Measurements from ENCODE around the gene MFAP3L.
"Not testable (repeated sequence)": the region's sequence is repeated elsewhere in the genome, so short reads cannot be mapped to it uniquely, and the experiment has no call there.

MFAP3L gene

DNA sequence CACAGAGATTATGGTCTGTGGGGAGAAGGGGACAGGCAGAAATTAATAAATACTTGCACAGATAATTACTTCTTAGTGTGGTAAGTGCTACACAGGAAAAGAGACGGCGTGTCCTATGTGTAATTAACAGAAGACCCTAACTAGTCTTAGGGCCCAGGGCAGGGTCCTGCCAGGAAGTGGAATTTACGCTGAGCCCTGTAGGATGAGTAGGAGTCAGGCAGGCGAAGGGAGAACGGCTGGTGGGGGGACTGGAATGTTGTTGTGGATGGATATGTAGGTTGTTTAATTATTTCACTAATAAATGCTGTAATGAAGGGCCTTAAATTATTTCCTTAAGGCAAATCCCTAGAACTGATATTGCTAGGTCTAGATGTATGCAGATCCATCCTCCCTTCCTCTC, 26.7 kb upstream of the MFAP3L start:
- in situ Hi-C loops (cut with MboI; ENCODE audit: low sequenced_read_pairs, unreplicated experiment) = no loop called here
- TF ChIP-seq, protein P1, sequence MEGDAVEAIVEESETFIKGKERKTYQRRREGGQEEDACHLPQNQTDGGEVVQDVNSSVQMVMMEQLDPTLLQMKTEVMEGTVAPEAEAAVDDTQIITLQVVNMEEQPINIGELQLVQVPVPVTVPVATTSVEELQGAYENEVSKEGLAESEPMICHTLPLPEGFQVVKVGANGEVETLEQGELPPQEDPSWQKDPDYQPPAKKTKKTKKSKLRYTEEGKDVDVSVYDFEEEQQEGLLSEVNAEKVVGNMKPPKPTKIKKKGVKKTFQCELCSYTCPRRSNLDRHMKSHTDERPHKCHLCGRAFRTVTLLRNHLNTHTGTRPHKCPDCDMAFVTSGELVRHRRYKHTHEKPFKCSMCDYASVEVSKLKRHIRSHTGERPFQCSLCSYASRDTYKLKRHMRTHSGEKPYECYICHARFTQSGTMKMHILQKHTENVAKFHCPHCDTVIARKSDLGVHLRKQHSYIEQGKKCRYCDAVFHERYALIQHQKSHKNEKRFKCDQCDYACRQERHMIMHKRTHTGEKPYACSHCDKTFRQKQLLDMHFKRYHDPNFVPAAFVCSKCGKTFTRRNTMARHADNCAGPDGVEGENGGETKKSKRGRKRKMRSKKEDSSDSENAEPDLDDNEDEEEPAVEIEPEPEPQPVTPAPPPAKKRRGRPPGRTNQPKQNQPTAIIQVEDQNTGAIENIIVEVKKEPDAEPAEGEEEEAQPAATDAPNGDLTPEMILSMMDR (IDR thresholded peaks at IDR 0.05; ENCODE audit: borderline replicate concordance, control extremely low read depth, extremely low read depth, insufficient read depth, missing control alignments) = no peak
- DNase-seq (ENCODE audit: low spot score) = no peak

- in situ Hi-C loops (cut with MboI; ENCODE audit: low sequenced_read_pairs, unreplicated experiment) = no loop called here
- TF ChIP-seq, protein P1 (IDR thresholded peaks at IDR 0.05; ENCODE audit: borderline replicate concordance, control extremely low read depth, extremely low read depth, insufficient read depth, missing control alignments) = no peak
- DNase-seq (ENCODE audit: low spot score) = no peak
Observed at GRCh38 chr4:170051402-170051801, 25.2 kb upstream of the MFAP3L start.

DNA sequence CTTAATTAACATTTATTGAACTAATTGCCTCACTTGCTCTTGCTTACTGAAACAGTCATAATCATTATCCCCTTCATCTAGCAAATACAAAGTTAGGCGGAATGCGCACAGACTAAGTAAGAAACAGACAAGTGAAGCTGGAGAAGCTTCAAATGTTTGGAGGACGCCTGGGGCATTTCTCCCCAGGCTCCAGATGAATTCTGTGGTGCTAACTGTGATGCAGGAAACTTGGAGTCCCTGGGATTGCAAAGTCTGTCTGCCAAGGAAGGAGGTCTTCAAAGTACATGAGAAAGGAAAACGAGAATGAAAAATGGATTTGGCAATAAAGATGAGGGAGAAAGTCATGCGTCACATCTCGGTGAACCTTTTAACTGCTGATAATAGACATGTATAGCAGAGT, 23.6 kb upstream of the MFAP3L start:
- TF ChIP-seq, protein P1 (IDR thresholded peaks at IDR 0.05; ENCODE audit: borderline replicate concordance, control extremely low read depth, extremely low read depth, insufficient read depth, missing control alignments) = no peak
- DNase-seq (ENCODE audit: low spot score) = no peak
- in situ Hi-C loops (cut with MboI; ENCODE audit: low sequenced_read_pairs, unreplicated experiment) = loop anchor here (10.0 to 25.0 kb wide), 2 partner anchors 245 to 437 kb away; partner anchors contain the start of genes CLCN3 and NEK1

GRCh38 chr4:170047771-170048354, 21.7 kb upstream of the MFAP3L start:
- TF ChIP-seq, protein P1 (IDR thresholded peaks at IDR 0.05; ENCODE audit: borderline replicate concordance, control extremely low read depth, extremely low read depth, insufficient read depth, missing control alignments) = peak; percentile 58
- DNase-seq (ENCODE audit: low spot score) = peak; percentile 43
- in situ Hi-C loops (cut with MboI; ENCODE audit: low sequenced_read_pairs, unreplicated experiment) = loop anchor here (10.0 to 25.0 kb wide), 2 partner anchors 243 to 436 kb away; partner anchors contain the start of genes CLCN3 and NEK1

DNA sequence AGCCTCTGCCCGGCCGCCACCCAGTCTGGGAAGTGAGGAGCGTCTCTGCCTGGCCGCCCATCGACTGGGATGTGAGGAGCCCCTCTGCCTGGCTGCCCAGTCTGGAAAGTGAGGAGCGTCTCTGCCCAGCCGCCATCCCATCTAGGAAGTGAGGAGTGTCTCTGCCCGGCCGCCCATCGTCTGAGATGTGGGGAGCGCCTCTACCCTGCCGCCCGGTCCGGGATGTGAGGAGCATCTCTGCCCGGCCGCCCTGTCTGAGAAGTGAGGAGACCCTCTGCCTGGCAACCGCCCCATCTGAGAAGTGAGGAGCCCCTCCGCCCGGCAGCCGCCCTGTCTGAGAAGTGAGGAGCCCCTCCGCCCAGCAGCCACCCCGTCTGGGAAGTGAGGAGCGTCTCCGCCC, 20.0 kb upstream of the MFAP3L start:
- in situ Hi-C loops (cut with MboI; ENCODE audit: low sequenced_read_pairs, unreplicated experiment) = loop anchor here (10.0 to 25.0 kb wide), 2 partner anchors 241 to 434 kb away; partner anchors contain the start of genes CLCN3 and NEK1
- not testable (repeated sequence) for DNase-seq (ENCODE audit: low spot score)

- in situ Hi-C loops (cut with MboI; ENCODE audit: low sequenced_read_pairs, unreplicated experiment) = loop anchor here (10.0 to 25.0 kb wide), 2 partner anchors 235 to 428 kb away; partner anchors contain the start of genes CLCN3 and NEK1
- TF ChIP-seq, protein P1 (IDR thresholded peaks at IDR 0.05; ENCODE audit: borderline replicate concordance, control extremely low read depth, extremely low read depth, insufficient read depth, missing control alignments) = no peak
- no peak for DNase-seq (ENCODE audit: low spot score)
Observed at GRCh38 chr4:170040031-170040680, 14.0 kb upstream of the MFAP3L start.

DNA sequence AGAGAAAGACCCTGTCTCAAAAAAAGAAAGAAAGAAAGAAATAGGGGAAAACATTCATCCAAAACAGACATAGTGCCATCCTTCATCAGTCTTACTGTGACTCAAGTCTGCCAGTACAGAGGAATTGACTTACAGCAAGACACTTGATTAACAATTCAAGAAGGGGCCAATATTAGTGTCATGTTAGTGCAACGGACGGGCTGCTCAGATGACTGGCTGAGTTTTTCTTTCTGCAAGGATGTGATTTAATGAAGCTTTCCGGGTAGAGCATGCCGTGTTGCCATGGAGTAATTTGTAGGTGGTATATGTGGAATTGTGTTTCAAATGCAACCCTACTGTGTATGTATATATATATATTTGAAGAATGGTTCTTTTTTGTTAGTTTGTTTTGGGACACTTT, 12.6 kb upstream of the MFAP3L start:
- TF ChIP-seq, protein P1 (IDR thresholded peaks at IDR 0.05; ENCODE audit: borderline replicate concordance, control extremely low read depth, extremely low read depth, insufficient read depth, missing control alignments) = no peak
- in situ Hi-C loops (cut with MboI; ENCODE audit: low sequenced_read_pairs, unreplicated experiment) = loop anchor here (25.0 kb wide), 1 partner anchor 426 kb away; the partner anchor contains the start of genes CLCN3 and NEK1
- DNase-seq (ENCODE audit: low spot score) = no peak

Data from GM13976 (cell line).